HG02571 (cell line): ENCODE results near the gene PRSS21.
A peak's percentile ranks its signal among the peaks of the same experiment; 100 is the strongest.

Experiments
- ATAC-seq: cut with Tn5 transposase; IDR thresholded peaks from one replicate; pipeline ENCODE4 v1.9.1; 2021; ENCODE audit warnings: mild to moderate bottlenecking, moderate library complexity; ENCODE audit not compliant: unreplicated experiment

The PRSS21 gene

DNA sequence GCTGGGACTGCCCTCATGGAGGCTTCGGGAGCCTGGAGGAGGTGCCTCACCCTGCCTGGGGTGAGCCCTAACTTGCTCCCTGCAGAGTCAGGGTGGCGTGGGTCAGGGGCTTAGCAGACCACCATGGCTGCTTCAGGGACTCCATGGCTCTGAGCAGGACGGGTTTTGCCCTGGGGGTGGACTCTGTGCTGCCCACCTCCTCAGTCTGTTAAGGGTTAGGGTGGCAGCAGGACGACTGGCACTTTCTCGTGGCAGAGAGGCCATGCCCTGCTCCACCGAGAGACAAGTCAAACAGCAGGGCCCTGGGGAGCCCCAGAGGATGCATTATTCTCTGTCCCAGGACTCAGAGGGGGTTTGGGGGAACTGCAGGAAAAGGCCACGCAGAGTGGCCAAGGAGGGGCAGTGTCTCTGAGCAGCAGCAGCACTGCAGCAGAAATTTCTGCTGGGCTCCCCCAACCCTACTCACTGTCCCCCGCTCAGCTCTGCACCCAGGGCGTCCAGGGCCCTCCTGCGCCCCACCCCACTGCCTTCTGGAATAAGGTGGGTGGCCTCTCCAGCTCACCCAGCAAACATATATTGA is 42.7 kb downstream of the PRSS21 start:
- no peak for ATAC-seq

DNA sequence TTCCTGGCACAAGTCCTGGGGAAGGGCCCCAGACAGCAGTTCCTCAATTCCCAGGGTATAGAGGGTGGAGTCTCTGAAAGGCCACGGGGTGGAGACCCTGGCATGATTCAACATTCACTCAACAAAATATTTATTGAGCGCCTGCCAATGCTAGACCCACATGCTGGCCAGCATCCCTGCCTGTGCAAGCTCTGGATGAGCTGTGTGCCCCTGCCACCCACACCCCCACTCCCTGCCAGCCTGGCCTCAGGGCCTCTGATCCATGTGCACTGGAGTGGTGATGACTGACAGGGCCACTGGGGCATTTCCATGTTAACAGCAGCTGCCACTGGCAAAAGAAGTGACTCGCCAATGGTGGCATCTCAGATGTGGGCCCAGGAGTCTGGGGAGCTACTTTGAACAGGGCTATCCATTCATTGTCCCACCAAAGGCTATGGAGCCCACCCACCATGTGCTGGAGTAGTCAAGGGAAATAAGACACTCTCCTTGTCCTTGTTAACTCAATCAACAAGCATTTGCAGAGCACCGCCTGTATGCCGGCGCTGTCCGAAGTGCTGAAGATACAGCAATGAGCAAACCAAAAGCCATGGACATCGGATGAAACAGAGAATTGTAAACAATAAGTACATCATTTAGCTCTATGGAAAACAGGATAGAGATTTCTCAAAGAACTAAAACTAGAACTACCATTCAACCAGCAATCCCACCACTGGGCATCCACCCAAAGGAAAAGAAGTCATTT is 44.0 kb downstream of the PRSS21 start:
- ATAC-seq = no peak

DNA sequence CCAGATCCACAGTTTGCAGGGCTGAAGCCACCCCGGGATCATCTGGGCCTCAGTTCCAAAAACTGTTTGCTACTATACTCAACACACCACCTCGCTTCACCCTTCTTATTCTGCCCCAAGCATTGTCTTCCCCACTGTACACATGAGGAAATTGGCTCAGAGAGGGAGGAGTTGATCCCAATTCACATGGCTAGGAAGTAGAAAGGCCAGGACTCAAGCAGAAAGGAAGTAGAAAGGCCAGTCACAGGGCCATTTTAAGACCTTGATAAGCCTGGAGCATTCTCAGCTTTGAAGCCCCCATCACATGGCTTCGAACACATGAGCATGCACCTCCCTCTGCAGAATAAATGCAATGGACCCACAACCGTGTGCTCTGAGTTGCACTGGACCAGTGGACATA is 48.6 kb downstream of the PRSS21 start:
- ATAC-seq = no peak

DNA sequence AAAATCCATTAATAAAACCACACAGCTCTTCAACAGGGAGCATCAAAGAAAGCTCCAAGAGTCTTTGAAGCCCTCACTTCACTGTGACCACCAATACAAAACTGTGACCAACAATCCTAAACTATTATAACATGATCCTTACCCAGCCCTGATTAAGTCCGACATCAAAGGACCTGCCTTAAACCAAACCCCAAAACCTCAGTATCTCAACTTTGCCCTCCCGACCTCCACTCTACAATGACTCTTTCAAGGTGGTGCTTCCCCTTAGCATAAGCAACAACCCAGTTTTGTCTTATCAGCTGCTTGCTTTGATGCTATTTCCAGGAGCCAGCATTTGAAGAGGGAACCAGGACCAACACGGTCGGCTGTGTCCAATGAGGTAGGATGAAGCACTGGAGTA is 49.4 kb downstream of the PRSS21 start:
- ATAC-seq = no peak

DNA sequence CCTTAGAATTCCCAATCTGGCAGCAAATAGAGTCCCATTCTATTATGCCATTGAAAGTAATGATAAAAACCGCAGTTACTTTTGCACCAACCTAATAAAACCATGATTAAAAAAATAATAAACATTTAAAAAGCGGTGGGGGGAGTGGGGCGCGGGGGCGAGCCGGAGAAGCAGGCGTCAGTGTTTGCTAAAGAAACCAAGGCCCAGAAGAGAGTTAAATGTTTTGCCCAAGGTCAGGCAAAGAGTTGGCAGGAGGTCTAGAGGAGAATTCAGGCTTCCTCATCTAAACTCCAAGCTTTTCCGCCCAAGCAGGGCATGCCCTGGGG is 50.6 kb downstream of the PRSS21 start:
- no peak for ATAC-seq

DNA sequence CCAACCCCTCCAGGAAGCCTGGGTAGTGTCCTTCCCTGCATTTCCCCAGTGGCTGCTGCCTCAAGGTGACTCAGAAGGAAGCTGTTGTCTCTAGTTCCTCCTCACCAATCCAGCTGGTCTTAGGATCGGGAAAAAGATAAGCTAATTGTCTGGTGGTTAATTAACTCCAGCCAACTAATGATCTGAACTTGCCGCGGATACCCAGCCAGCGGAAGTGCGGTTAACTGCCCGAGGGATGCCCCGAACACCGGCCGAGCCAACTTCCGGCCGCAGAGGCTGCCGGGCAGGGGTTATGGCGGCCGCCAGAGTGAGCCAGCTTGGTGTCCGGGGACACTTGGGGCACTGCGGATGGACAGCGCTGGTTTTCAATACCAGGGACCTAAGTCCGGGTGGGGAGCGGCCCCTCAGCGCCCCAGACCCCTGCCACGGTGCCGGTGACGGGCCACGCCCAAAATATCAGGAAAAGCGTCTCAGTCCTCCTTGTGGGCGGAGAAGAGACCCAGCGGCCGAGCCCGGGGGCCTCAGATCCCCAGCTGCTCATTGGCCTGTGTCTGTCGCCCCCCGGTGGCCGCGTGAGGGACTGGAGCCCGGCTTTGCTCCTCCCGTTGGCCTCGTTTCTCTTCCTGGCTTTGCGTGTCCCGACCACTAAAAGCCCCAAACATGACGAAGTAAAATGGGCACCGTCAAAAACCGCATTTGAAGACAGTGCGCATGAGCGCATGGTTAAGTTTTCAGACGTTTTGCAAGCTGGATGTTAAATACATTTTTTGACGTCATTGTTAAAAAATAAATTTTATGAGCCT is 51.2 kb downstream of the PRSS21 start:
- peak; percentile 81 for ATAC-seq
